BJ (cell line): ENCODE data around the gene ANKRD13C. TPM values are rescaled to one million over a fixed set of nuclear protein-coding genes. Genes with fewer than 3 reads are reported as not detected.

Experiments
- CTCF ChIA-PET: fragments of 350-600 bp; formaldehyde crosslinking; extraction: SDS; loops from one replicate; lab custom pipeline; 2021; ENCODE audit warnings: antibody characterized with exemption, inconsistent platforms; lab: Yijun Ruan, JAX
- POLR2A ChIA-PET: fragments of 300-600 bp; sonication (Branson Sonifier 250); formaldehyde crosslinking; extraction: SDS; loops from one replicate; lab custom pipeline; 2021; ENCODE audit warnings: antibody characterized with exemption; lab: Charles Lee
- DNase-seq: peaks from one replicate; pipeline ENCODE4 v3.0.0-alpha.2; 2011; ENCODE audit warnings: low read depth
- H3K27me3 ChIP-seq: 2 replicates; pipeline ENCODE4 v1.6.0; 2011; ENCODE audit warnings: low read length; ENCODE audit not compliant: control insufficient read depth, insufficient read depth
- H3K36me3 ChIP-seq: 2 replicates; pipeline ENCODE4 v1.5.1; 2011; ENCODE audit warnings: low read length; ENCODE audit not compliant: control insufficient read depth, insufficient read depth
- H3K4me3 ChIP-seq: 2 replicates; pipeline ENCODE4 v1.5.1; 2011; ENCODE audit warnings: low read depth, mild to moderate bottlenecking, control low read depth, low read length
- CTCF ChIP-seq: IDR thresholded peaks from 2 replicates; pipeline ENCODE4 v1.5.1; 2011; ENCODE audit warnings: low read depth, mild to moderate bottlenecking, control low read depth, inconsistent platforms, low read length, moderate library complexity; ENCODE audit not compliant: insufficient read depth
- polyA plus RNA-seq: library from polyadenylated mRNA; depleted of rRNA; stranded (reverse); fragments of >200 nt; gene quantifications from 2 replicates; pipeline ENCODE4 v1.2.3, GENCODE V29; 2011

The ANKRD13C gene
- polyA plus RNA-seq, 1 experiment: 7.8 TPM

GRCh38 chr1:70295749-70296148 is 58.8 kb downstream of the ANKRD13C start:
- POLR2A ChIA-PET: no interaction called here
- no peak for TF ChIP-seq CTCF
- H3K27me3 ChIP-seq: no peaks in the 10 kb centered on the region
- no peak for DNase-seq
- CTCF ChIA-PET: no interaction called here
- H3K36me3 ChIP-seq: peaks cover 6% of the 10 kb centered on the region; the same call in 1 of the 2 replicates
- H3K4me3 ChIP-seq: no peak overlapping the region

GRCh38 chr1:70293186-70293843 is 61.2 kb downstream of the ANKRD13C start:
- DNase-seq: no peak
- no peak for TF ChIP-seq CTCF
- peaks cover 6% of the 10 kb centered on the region; the same call in 1 of the 2 replicates for H3K36me3 ChIP-seq
- H3K4me3 ChIP-seq: no peak overlapping the region
- POLR2A ChIA-PET: no interaction called here
- CTCF ChIA-PET: interaction anchor here (0.5 kb wide), 1 partner anchor 56 kb away, joined by 3 read pairs; no protein-coding TSS in a partner anchor
- H3K27me3 ChIP-seq: no peaks in the 10 kb centered on the region

- ChIA-PET POLR2A (no interaction called here), CTCF (no interaction called here)
- H3K27me3 ChIP-seq: no peaks in the 10 kb centered on the region
- DNase-seq: no peak
- peaks cover 6% of the 10 kb centered on the region; the same call in 1 of the 2 replicates for H3K36me3 ChIP-seq
- TF ChIP-seq CTCF: no peak
- no peak overlapping the region for H3K4me3 ChIP-seq
These were observed 64.3 kb downstream of the ANKRD13C start for GRCh38 chr1:70290218-70290617.

- Histone ChIP-seq H3K27me3 (no peaks in the 10 kb centered on the region), H3K4me3 (no peak overlapping the region), H3K36me3 (peaks cover 1% of the 10 kb centered on the region; the same call in 1 of the 2 replicates)
- TF ChIP-seq CTCF: no peak
- POLR2A ChIA-PET: no interaction called here
- DNase-seq: no peak
- CTCF ChIA-PET: interaction anchor here (1.3 kb wide), 1 partner anchor 18 kb away, joined by 4 read pairs; no protein-coding TSS in a partner anchor
These were observed 66.4 kb downstream of the ANKRD13C start for GRCh38 chr1:70288166-70288565.

GRCh38 chr1:70286453-70286852 is 68.1 kb downstream of the ANKRD13C start:
- DNase-seq: no peak
- Histone ChIP-seq H3K27me3 (no peaks in the 10 kb centered on the region), H3K36me3 (peaks cover 1% of the 10 kb centered on the region; the same call in 1 of the 2 replicates), H3K4me3 (no peak overlapping the region)
- ChIA-PET CTCF (interaction anchor here (1.3 kb wide), 1 partner anchor 68 kb away, joined by 3 read pairs; the partner anchor contains the start of gene ANKRD13C), POLR2A (no interaction called here)
- no peak for TF ChIP-seq CTCF
